HG03060 (cell line): ENCODE data around the gene MAPK8IP1.

ENCODE experiments used
- ATAC-seq: cut with Tn5 transposase; IDR thresholded peaks from one replicate; pipeline ENCODE4 v1.9.1; 2021; ENCODE audit warnings: low read depth, moderate number of reproducible peaks; ENCODE audit not compliant: unreplicated experiment

MAPK8IP1 gene

DNA sequence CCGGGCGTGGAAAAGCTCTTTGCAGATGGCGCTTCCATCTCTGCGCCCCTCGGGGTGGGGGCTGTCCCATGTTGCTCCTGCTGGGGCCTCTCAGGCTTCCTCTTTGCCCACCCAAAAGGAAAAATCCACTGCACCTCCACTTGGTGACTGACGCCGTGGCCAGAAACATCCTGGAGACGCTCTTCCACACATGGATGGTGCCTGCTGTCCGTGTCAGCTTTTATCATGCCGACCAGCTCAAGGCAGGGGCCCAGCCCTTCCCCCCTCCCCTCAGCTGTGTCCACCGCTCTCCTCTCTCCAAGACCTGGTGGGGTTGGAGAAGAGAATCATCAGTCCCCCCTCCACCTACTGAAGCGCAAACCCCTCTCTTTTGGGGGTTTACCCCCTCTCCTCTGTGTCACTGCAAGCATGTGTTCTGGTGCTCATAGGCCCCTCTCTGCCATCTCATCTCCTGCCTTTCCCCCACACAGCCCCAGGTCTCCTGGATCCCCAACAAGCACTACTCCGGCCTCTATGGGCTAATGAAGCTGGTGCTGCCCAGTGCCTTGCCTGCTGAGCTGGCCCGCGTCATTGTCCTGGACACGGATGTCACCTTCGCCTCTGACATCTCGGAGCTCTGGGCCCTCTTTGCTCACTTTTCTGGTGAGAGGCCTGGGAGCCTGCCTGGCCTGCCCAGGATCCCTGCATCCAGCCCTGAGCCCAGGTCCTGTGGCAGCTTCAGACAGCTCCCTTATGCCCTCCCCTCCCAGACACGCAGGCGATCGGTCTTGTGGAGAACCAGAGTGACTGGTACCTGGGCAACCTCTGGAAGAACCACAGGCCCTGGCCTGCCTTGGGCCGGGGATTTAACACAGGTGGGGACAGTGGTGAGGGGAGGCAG lies 38.8 kb downstream of the MAPK8IP1 start:
- no peak for ATAC-seq

DNA sequence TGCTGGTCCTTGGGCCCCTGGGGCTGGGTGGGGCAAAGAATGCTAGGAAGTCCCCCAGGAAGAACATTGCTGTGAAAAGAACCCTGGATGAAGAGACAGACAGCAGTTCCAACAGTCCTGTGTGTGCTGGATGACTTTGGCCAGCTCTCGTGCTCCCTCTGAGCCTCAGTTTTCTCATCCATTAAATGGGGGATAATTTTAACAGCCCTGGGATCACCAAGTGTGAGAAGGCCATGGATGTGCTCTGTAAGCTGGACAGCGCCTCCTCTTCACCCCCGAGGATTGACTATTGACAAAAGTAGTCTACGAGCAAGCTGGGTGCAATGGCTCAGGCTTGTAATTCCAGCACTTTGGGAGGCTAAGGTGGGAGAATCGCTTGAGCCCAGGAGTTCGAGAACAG lies 39.5 kb downstream of the MAPK8IP1 start:
- no peak for ATAC-seq

DNA sequence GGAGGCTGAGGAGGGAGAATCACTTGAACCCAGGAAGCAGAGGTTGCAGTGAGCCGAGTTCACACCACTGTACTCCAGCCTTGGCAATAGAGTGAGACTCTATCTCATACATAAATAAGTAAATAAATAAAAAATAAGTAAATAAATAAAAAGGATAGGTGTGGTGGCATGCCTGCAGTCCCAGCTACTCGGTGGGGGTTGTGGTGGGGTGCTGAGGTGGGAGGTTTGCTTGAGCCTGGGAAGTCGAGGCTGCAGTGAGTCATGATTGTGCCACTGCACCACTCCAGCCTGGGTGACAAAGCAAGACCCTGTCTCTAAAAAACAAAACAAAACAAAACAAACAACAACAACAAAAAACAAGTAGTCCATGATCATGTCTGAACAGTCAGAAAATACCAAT lies 40.1 kb downstream of the MAPK8IP1 start:
- no peak for ATAC-seq

- no peak for ATAC-seq
Observed at GRCh38 chr11:45926001-45926401, 40.5 kb downstream of the MAPK8IP1 start.

DNA sequence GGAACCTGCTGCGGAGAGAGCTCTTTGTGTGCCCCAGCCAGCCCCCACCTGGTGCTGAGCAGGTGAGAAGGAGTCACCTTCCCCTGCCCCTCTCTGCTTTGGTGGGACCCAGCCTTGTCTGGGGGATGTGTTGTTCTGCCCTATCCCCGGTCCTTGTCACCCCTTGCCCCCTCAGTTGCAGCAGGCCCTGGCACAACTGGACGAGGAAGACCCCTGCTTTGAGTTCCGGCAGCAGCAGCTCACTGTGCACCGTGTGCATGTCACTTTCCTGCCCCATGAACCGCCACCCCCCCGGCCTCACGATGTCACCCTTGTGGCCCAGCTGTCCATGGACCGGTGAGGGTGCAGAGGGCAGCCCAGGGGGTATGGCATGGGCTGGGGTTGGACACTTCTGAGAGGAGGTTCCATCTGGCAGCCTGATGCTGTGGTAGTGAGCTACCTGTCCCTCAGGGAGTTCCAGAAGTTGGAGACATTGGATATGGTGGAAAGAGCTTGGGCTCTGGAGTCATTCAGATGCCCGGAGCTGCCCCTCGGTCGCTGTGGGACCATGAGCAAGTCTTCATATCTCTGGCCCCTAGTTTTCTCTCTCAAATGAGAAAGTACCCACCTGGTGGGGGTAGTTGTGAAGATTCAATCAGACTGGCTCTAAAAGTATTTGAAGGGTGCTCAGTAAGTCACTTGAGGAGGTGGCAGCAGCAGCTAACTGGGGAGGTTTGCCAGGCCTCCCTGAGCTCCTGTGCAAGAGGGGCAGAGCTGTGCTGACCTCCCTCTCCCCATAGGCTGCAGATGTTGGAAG lies 41.3 kb downstream of the MAPK8IP1 start:
- ATAC-seq = no peak

- ATAC-seq = no peak
Observed at GRCh38 chr11:45927332-45927683, 41.9 kb downstream of the MAPK8IP1 start.

DNA sequence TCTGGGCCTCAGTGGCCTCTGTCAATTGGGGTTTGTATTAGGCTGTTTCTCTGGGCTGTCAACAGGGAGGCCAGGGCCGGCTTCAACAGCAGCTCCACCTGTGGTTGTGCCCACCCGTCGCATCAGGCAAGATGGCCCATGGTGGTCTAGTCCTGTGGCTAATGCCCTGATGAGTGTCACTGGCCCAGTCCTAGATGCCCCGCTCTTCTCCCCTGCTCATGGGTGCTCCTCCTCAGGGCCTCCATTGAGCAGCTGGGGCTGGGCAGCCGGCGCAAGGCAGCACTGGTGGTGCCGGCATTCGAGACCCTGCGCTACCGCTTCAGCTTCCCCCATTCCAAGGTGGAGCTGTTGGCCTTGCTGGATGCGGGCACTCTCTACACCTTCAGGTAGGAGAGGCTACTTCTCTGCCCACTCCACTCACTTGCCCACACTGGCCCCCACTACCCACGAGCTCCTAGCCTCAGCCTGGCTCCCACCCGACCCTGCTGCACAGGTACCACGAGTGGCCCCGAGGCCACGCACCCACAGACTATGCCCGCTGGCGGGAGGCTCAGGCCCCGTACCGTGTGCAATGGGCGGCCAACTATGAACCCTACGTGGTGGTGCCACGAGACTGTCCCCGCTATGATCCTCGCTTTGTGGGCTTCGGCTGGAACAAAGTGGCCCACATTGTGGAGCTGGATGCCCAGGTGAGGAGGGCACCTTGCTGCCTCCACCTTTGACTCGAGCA lies 42.4 kb downstream of the MAPK8IP1 start:
- no peak for ATAC-seq

DNA sequence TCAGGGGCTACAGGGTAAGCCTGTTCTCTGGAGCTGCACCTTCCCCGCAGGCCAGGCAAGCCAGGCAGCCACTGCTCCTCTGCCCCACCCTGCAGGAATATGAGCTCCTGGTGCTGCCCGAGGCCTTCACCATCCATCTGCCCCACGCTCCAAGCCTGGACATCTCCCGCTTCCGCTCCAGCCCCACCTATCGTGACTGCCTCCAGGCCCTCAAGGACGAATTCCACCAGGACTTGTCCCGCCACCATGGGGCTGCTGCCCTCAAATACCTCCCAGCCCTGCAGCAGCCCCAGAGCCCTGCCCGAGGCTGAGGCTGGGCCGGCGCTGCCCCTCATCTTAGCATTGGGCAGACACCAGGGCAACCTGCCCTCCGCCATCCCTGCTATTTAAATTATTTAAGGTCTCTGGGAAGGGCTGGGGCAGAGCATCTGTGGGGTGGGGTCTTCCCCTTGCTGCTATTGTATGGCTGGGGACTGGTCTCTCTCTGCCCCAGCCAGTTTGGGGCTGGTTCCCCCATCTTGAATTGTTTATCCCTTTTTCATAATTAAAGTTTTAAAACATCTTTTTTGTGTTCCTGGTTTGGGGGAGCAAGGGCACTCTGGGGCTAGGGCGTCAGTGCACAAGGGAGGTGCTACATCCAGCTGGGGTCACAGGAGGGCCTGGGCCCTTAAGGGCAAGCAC lies 43.2 kb downstream of the MAPK8IP1 start:
- no peak for ATAC-seq

- no peak for ATAC-seq
Observed at GRCh38 chr11:45929486-45930030, 44.1 kb downstream of the MAPK8IP1 start.

GRCh38 chr11:45930031-45930794 lies 44.8 kb downstream of the MAPK8IP1 start:
- peak; percentile 89 for ATAC-seq

GRCh38 chr11:45930951-45931570 lies 45.6 kb downstream of the MAPK8IP1 start:
- ATAC-seq = no peak

GRCh38 chr11:45931739-45932138 lies 46.3 kb downstream of the MAPK8IP1 start:
- no peak for ATAC-seq

DNA sequence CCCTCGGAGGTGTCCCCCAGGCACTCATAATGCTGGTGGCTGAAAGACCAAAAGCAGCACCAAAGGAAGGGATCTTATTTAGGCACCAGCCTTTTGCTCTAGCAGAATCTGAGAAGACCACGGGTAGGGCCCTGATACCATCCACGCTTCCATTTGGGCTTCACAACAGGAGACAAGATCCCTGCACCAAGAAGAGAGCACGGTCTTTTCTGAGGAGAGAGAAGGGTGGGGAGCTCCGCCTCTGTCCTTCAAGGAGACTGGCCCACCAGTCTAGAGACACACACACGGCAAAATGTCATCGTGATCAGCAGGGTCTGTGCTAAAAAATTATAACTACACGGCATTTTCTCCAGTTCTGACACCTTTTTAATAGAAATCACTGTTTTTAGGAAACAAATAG lies 46.8 kb downstream of the MAPK8IP1 start:
- ATAC-seq = no peak

DNA sequence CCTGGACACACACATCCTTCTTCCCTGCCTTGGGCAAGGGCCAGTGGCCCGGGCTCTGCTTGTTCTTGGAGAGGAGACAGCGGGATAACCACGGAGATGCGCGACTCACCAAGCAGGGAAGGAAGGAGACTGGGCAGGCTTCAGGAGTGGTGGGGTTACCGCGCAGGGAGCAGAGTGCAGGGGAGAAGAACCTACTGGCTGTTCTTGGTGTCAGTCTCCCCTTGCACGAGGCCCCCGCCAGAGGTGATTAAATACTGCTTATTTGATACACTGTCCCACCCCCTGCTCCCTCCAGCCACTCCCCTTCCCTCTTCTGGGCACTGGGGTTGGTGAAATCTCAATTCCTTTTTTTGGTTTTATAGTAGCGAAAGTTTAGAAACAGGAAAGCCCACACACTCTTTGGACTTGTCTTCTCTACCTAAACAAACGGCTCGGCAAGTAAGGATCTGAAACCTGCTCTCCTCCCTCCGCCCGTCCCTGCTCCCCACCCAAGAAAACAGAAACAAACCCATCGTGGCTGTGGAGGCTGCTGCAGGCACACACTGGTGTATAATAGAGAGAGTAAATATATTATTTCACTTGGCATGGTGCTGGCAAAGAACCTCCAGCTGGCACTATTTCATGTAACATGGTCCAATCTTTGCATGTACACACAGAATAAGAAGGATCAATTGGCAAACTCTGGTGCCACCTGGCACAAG lies 47.8 kb downstream of the MAPK8IP1 start:
- no peak for ATAC-seq

GRCh38 chr11:45933846-45934579 lies 48.6 kb downstream of the MAPK8IP1 start:
- no peak for ATAC-seq

DNA sequence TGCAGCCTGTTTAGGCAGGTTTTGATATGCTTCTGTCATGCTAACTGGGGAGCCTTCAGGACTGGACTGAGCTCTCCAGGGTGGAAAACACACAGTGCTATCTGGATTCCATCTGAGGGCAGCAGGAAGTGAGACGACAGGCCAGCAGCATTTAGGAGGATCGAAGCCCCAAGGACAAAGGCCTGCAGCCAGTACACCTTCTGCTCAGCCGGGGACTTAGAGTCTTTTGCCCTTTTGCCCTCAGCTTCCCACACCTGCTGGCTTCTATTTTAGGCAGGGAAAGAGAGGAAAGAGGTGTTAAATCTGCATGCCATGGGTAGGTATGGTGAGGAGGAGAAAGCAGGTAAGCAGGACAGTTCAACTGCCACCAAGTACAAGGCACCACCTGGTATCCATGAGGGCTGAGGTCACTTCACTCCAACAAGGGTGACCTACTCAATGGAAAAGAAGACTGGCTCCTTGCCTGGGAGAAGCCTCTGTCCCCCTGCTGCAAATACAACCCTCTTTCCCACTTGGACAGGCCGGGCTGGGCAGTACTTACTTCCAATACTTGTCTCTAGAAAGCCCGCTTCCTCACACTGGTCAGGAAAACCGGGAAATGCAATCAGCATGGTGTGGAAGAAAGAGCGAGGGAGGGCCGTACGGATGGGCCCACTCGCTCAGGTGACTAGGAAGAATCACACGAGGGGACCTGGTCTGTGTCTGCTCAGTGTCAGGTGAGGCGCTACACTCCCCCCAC lies 49.3 kb downstream of the MAPK8IP1 start:
- no peak for ATAC-seq
